IMR-90 (cell line): ENCODE results near the gene TMBIM6.

Experiments used
- BHLHE40 ChIP-seq: fragments of 150-350 bp; IDR thresholded peaks from 2 replicates; pipeline ENCODE4 v1.6.1; 2016; ENCODE audit warnings: mild to moderate bottlenecking, low read depth, low read length
- FOS ChIP-seq: fragments of 150-350 bp; IDR thresholded peaks from 2 replicates; pipeline ENCODE4 v1.6.1; 2016; ENCODE audit warnings: low read depth, low read length
- MAFK ChIP-seq: IDR thresholded peaks from 2 replicates; pipeline ENCODE4 v1.6.1; 2012; ENCODE audit warnings: low read depth, low read length, improper control_type of control experiment
- MAZ ChIP-seq: IDR thresholded peaks from 2 replicates; pipeline ENCODE4 v1.6.1; 2012; ENCODE audit warnings: low read depth, mild to moderate bottlenecking, low read length, improper control_type of control experiment, moderate library complexity, borderline replicate concordance
- MXI1 ChIP-seq: IDR thresholded peaks from 2 replicates; pipeline ENCODE4 v1.6.1; 2012; ENCODE audit warnings: low read depth, mild to moderate bottlenecking, low read length, moderate library complexity, borderline replicate concordance
- POLR2A ChIP-seq: IDR thresholded peaks from 2 replicates; pipeline ENCODE4 v1.6.1; 2012; ENCODE audit warnings: mild to moderate bottlenecking, low read depth, low read length
- RAD21 ChIP-seq: IDR thresholded peaks from 2 replicates; pipeline ENCODE4 v1.6.1; 2012; ENCODE audit warnings: low read length, improper control_type of control experiment
- RCOR1 ChIP-seq: IDR thresholded peaks from 2 replicates; pipeline ENCODE4 v1.6.1; 2012; ENCODE audit warnings: mild to moderate bottlenecking, low read length, improper control_type of control experiment; ENCODE audit not compliant: insufficient replicate concordance
- RFX5 ChIP-seq: IDR thresholded peaks from 2 replicates; pipeline ENCODE4 v1.8.0; 2012; ENCODE audit warnings: low read depth, mild to moderate bottlenecking, low read length, moderate library complexity
- SMC3 ChIP-seq: fragments of 150-350 bp; IDR thresholded peaks from 2 replicates; pipeline ENCODE4 v1.6.1; 2016; ENCODE audit warnings: low read depth, mild to moderate bottlenecking, antibody characterized with exemption, low read length, moderate library complexity
- TF ChIP-seq, protein P1 (sequence below): conservative IDR thresholded peaks from 2 replicates; pipeline ENCODE4 v1.5.1; 2012; ENCODE audit warnings: mild to moderate bottlenecking, low read depth, low read length, improper control_type of control experiment
- TF ChIP-seq, protein P2 (sequence below): fragments of 150-350 bp; IDR thresholded peaks from 2 replicates; pipeline ENCODE4 v1.6.1; 2017; ENCODE audit warnings: mild to moderate bottlenecking, antibody characterized with exemption, low read length, low read depth
- TF ChIP-seq, protein P3 (sequence below): fragments of 150-350 bp; IDR thresholded peaks from 2 replicates; pipeline ENCODE4 v1.6.1; 2016; ENCODE audit warnings: low read depth, mild to moderate bottlenecking, low read length, moderate library complexity, borderline replicate concordance

DNA sequence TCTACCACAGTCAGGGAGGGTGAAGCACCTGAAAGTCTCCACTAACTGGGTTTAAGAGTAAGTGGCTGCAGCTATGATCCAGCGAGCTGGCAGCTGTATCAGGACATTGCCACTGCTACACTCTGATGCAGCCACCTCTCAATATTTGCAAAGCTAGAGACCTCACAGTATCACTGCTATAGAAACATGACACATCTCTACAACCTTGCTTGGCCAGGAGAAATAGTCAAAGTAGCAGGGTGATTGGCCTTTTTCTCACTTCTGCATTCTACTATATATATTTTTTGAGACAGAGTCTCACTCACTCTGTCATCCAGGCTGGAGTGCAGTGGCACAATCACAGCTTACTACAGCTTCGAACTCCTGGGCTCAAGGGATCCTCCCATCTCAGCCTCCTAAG is 24.8 kb upstream of the TMBIM6 start:
- TF ChIP-seq, protein P1, sequence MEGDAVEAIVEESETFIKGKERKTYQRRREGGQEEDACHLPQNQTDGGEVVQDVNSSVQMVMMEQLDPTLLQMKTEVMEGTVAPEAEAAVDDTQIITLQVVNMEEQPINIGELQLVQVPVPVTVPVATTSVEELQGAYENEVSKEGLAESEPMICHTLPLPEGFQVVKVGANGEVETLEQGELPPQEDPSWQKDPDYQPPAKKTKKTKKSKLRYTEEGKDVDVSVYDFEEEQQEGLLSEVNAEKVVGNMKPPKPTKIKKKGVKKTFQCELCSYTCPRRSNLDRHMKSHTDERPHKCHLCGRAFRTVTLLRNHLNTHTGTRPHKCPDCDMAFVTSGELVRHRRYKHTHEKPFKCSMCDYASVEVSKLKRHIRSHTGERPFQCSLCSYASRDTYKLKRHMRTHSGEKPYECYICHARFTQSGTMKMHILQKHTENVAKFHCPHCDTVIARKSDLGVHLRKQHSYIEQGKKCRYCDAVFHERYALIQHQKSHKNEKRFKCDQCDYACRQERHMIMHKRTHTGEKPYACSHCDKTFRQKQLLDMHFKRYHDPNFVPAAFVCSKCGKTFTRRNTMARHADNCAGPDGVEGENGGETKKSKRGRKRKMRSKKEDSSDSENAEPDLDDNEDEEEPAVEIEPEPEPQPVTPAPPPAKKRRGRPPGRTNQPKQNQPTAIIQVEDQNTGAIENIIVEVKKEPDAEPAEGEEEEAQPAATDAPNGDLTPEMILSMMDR = no peak
- no peak for TF ChIP-seq POLR2A
- TF ChIP-seq, protein P2, sequence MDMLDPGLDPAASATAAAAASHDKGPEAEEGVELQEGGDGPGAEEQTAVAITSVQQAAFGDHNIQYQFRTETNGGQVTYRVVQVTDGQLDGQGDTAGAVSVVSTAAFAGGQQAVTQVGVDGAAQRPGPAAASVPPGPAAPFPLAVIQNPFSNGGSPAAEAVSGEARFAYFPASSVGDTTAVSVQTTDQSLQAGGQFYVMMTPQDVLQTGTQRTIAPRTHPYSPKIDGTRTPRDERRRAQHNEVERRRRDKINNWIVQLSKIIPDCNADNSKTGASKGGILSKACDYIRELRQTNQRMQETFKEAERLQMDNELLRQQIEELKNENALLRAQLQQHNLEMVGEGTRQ = no peak
- TF ChIP-seq MAZ = no peak
- TF ChIP-seq RFX5 = no peak
- no peak for TF ChIP-seq SMC3
- no peak for TF ChIP-seq FOS
- no peak for TF ChIP-seq RCOR1
- no peak for TF ChIP-seq BHLHE40
- TF ChIP-seq MAFK = no peak
- no peak for TF ChIP-seq MXI1
- no peak for TF ChIP-seq RAD21
- TF ChIP-seq, protein P3, sequence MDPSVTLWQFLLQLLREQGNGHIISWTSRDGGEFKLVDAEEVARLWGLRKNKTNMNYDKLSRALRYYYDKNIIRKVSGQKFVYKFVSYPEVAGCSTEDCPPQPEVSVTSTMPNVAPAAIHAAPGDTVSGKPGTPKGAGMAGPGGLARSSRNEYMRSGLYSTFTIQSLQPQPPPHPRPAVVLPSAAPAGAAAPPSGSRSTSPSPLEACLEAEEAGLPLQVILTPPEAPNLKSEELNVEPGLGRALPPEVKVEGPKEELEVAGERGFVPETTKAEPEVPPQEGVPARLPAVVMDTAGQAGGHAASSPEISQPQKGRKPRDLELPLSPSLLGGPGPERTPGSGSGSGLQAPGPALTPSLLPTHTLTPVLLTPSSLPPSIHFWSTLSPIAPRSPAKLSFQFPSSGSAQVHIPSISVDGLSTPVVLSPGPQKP = no peak
